ENCODE measurements around the gene CREM.

CREM gene

GRCh38 chr10:35202050-35202449 lies 75.4 kb downstream of the CREM start:
- TF ChIP-seq, protein P1, sequence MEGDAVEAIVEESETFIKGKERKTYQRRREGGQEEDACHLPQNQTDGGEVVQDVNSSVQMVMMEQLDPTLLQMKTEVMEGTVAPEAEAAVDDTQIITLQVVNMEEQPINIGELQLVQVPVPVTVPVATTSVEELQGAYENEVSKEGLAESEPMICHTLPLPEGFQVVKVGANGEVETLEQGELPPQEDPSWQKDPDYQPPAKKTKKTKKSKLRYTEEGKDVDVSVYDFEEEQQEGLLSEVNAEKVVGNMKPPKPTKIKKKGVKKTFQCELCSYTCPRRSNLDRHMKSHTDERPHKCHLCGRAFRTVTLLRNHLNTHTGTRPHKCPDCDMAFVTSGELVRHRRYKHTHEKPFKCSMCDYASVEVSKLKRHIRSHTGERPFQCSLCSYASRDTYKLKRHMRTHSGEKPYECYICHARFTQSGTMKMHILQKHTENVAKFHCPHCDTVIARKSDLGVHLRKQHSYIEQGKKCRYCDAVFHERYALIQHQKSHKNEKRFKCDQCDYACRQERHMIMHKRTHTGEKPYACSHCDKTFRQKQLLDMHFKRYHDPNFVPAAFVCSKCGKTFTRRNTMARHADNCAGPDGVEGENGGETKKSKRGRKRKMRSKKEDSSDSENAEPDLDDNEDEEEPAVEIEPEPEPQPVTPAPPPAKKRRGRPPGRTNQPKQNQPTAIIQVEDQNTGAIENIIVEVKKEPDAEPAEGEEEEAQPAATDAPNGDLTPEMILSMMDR (IDR thresholded peaks at IDR 0.05; ENCODE audit: insufficient read depth, missing control alignments) = no peak
- DNase-seq (ENCODE audit: insufficient read length, low spot score) = no peak
- no peak for FAIRE-seq

DNA sequence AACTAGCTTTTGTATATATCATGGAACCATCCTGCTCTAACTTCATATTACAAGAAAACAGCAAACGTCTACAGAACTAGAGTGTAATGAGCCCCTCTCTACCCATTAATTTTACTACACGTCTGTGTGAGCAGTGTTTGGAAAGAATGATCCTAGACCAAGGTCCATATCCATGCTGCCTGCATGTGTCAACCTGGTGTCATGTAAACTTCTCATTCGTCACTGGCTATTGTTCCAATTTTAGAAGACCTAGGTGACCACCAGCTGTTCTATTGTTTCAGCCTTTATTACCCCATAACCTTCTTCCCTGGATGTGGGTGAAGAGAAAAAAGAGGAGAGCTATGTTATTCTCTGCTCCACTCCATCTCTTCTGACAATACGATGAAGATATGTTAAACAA lies 77.1 kb downstream of the CREM start:
- DNase-seq (ENCODE audit: insufficient read length, low spot score) (no peak), FAIRE-seq (no peak)
- TF ChIP-seq, protein P1 (IDR thresholded peaks at IDR 0.05; ENCODE audit: insufficient read depth, missing control alignments) = no peak

DNA sequence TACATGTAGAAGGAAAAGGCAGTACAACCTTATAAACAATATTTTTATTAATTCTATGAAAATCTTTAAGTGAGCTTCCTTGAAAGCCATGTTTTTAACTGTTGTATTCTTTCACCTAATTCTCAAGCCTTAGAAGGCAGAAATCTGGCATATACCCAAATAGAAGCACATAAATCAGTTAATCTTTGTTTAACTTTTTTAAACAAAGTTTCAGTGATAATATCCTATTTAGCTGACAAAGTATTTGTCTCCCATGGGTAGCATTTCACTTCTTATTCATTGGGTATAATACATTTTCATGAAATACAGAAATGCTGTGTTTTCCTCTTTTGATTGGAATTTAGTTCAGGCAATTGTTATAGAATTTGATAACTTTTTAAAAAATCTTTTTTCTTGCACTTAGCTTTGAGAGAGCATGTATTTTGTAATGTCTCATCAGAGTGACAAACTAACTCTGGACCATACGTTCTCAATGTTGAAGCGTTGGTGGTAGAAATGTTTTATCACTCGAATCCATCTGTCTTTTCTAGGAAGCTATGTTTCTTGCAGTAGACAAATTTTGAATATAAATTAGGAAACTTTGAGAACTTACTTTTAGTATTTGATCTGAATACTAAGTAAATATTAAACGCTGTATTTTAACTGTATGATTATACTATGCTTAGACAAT lies 78.1 kb downstream of the CREM start:
- DNase-seq (ENCODE audit: insufficient read length, low spot score) (no peak), FAIRE-seq (no peak)
- TF ChIP-seq, protein P1 (IDR thresholded peaks at IDR 0.05; ENCODE audit: insufficient read depth, missing control alignments) = no peak

GRCh38 chr10:35206274-35206673 lies 79.6 kb downstream of the CREM start:
- FAIRE-seq (no peak), DNase-seq (ENCODE audit: insufficient read length, low spot score) (no peak)
- TF ChIP-seq, protein P1 (IDR thresholded peaks at IDR 0.05; ENCODE audit: insufficient read depth, missing control alignments) = no peak

DNA sequence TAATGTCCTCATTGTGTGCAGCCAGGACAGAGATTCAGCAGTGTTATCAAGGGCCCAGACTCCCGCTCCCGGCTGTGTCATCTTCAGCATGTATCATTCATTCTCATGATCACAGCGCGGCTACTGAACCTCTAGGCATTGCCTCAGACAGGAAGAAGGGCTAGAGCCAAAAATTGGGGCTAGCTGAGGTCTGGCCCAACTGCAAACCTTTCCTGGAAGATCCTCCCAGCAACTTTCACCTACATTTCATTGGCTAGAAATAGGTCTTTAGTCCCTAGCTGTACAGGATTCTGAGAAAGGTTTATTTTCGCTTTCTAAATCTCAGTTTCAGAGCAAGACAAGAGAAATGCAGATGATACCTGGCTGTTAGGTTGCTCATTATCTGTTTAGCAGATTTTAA lies 81.9 kb downstream of the CREM start:
- DNase-seq (ENCODE audit: insufficient read length, low spot score) (no peak), FAIRE-seq (no peak)

DNA sequence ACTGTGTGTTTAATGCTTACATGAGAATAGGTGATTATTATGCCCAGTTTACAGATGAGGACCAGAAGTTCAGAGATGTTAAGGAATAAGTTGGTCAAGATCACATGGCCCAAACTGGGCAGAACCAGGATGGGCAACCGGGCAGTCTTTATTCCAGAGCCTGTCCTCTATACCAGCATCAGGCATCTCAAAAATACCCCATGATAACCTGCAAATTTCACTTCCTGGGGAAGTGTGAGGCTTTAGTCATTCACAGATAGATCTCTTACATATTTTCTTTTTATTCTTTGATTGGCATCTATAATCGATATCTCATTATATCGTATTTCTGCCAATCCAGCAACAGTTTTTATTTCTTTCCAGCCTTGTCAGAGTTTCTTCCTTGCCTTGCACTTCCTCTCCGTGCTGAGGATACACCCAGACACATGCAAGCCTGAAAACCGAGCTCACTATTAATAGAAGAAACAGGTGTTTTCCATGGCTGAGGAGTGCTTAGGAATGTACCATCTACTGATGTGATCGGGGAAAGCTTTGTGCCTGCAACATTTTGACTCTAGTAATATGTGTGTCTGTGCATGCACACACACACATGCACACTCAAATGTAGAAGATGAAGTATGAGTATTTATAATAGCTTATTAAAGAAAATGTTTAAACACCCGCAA lies 82.4 kb downstream of the CREM start:
- TF ChIP-seq, protein P1 (IDR thresholded peaks at IDR 0.05; ENCODE audit: insufficient read depth, missing control alignments) = no peak
- DNase-seq (ENCODE audit: insufficient read length, low spot score) = no peak
- no peak for FAIRE-seq

More for the DNA sequence above, 81.9 kb downstream of the CREM start:
- TF ChIP-seq, protein P1 (IDR thresholded peaks at IDR 0.05; ENCODE audit: insufficient read depth, missing control alignments) = no peak

- no peak for DNase-seq (ENCODE audit: insufficient read length, low spot score)
- no peak for FAIRE-seq
- TF ChIP-seq, protein P1 (IDR thresholded peaks at IDR 0.05; ENCODE audit: insufficient read depth, missing control alignments) = no peak
Observed at GRCh38 chr10:35210961-35211360, 84.3 kb downstream of the CREM start.

Data from D721Med (cell line).